Activated CD8-positive, alpha-beta memory T cell treated with anti-CD3 and anti-CD28 coated beads, Interleukin-2, amount 50 U/mL, for 1 hour (primary cell): Measurements from ENCODE around the gene COLEC11.

Experiments
- DNase-seq: peaks from one replicate; pipeline ENCODE4 v3.0.0-alpha.2; 2020; ENCODE audit errors: extremely low read depth

COLEC11 gene

DNA sequence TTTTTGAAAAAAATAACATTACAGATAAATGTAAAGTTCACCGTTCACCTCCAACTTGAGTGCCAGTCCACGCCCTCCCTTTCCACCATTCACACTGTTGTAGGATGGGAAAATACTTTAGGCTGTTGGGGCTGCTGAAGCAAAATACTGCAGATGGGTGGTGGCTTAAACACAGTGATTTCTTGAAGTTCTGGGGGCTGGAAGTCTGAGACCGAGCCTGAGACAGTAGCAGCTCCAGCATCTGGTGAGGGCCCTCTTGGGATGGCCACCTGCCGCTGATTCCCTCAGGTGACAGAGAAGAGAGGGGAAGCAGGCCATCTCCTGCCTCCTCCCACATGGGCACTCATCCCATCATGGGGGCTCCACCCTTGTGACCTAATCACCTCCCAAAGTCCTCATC, 80.8 kb downstream of the COLEC11 start:
- no peak for DNase-seq

DNA sequence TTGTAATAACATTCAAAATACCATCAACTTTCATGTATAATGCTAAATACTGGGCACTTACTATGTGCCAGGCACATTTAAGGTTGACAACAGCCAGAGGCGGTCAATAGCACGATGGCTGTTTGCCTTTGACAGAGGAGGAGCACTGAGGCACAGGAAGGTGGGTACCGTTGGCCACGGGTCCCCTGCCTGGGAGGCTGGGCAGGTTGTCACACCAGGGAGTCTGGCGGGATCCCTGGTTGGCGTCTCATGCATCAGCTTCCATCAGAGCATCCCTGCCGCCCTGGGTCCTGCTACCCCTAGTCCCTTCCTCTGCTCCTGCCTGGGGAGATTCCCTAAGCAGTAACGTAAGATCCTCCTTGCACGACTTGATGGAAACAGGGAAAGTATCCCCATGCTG, 82.5 kb downstream of the COLEC11 start:
- DNase-seq = no peak

DNA sequence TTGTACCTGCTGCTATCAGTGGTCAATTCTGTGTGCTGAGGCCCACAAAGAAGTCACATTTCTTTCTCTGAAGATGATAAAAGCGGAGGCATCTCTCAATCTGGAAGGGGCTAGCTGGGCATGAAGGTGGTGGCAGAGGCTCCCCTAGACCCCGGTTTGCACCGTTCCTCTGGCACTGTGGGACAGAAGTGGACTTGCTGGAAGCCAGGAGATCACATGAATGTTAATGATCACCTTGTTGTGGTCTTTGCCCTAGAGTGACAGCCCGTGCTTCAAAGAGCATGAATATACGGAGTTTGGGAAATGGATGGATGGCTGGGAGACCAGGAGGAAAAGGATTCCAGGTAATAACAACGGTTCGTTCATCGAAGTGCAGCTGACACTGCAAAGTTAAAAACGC, 83.3 kb downstream of the COLEC11 start:
- DNase-seq = no peak

DNA sequence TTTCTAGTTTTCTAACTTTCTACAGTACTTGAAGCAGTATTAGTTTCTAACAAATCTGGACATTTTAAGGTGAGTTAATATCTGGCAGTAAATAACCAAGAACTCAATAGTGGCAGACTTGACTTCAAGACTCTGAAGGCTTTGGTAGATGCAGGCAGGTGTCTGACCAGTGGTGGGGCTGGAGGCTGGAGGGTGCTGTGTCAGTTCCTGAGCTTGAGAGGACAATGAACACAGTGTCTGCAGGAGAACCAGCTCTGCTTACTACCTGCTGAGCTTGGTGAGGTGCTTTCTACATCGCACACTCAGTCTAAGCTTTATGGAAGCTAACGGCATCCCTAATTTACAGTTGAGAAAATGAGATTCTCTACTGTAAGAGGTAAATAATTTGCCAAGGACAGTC, 84.3 kb downstream of the COLEC11 start:
- no peak for DNase-seq

DNA sequence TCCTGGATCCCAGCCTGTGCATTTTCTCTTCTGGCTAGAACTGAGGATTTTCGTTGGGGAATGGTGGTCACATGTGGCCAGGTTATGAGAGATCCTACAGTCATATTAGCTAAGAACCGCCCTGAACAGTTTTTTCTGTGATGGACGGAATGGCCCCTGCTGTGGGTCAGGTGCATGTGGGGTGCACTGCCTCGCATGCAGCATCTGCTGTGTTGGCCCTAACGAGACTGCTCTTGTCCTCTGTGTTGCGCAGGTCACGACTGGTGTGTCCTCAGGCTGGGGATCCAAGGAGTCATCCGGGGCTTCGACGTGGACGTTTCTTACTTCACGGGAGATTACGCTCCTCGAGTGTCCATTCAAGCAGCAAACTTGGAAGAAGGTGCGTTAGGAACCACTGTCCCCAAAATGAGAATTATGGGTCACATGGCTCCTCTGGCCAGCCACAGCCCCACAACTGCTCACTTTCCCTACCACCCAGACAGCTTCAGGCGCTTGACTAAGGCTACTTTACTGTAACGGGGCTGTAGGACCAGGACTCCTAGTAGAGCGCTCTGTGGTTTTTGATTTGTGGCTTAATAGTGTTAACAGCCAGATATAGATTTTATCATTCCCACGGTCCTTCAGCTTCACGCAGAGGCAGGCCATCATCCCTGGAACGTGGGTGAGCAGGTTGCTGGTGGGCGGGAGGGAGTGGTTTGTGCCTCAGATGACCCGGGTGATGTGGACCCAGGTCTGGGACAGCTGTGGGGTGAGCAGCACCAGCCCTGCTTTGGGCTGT, 84.9 kb downstream of the COLEC11 start:
- no peak for DNase-seq

DNA sequence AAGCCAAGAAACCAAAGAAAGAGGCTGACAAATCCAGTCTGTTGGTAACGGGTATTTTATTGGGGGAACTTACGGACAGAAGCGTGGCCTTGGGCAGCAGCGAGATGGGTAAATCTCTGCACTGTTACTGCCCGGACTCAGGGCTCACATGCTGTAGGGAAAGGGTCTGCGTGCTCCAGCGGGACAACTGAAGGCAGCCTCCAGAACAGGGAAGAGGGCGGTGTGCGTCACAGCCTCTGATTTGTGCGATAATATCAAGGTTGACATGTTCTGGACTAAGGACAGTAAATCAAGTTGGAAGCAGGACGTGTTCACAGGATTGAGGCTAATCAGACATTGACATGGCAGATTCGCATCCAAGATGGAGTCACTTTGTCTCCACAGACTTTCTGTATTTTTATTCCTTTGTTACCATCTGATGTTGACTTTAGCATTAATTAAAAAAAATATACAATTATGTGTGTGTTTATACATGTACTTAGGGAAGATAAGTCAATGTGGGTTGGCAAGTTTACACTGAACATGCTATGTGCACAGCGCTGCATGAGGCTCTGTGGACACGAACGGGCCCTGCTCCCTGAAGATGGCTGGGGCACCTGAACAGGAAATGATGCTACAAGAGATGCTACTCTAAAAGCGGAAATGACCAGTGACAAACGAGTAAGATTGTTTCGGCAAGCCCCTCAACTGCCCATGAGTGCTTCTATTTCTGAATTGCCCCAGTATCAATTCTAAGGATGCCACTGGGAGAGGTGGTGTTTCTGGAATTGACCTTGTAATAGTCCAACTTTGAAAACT, 85.8 kb downstream of the COLEC11 start:
- DNase-seq = no peak

DNA sequence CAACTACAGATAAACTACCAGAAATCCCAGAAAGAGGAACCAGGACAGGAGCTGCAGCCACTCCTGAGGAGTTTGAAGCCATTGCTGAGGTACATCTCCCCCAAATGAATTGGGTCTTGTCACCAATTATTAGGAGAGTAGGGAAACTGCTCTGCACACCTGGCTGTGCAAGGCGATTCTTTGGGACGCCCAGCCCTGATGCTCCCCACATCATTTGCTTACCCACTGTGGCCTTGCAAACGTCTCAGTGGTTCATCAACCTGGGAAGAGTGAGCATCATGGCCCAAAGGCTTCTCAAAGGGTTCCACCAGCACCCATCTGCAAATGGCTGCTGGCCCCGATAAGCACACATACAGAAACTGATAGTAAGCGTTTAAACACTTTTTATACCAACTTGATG, 86.7 kb downstream of the COLEC11 start:
- no peak for DNase-seq

DNA sequence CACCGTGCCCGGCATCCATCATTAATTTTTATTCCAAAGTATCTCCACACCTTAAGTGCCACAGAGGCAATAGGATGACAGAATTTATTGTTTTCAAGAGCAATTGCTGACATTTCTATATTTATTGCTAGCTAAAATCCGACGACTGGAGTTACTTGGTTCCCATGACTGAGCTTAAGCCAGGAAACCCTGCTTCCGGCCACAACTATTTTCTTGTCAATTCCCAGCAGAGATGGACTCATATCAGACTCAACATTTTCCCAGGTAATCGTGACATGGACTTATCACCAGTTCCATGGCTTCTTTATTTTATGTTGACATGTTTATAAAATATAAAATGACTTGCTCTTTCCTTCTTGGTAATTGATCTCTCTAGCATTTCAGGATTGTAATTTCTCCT, 87.9 kb downstream of the COLEC11 start:
- DNase-seq = no peak

DNA sequence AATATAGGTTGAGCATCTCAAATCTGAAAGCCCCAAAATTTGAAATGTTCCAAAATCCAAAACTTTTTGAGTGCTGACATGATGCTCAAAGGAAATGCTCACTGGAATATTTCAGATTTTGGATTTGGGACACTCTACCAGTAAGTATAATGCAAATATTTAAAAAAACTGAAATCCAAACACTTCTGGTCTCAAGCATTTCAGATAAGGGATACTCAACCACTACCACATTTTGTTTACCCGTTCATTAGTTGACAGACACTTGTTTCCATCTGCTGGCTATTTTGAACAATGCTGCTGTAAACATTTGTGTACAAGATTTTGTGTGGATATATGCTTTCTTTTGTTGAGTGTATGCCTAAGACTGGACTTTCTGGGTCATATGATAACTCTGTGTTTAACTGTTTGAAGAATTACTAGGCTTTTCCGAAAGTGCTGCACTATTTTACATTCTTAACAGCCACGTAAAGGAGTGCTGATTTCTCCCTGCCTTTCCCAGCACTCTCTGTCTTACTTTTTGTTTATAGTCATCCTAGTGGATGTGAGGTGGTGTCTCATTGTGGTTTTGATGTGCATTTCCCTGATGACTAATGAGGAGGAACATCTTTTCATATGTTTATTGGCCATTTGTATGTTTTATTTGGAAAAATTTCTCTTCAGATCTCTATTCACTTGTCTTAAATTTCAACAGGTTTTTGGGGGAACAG, 89.0 kb downstream of the COLEC11 start:
- DNase-seq = no peak

DNA sequence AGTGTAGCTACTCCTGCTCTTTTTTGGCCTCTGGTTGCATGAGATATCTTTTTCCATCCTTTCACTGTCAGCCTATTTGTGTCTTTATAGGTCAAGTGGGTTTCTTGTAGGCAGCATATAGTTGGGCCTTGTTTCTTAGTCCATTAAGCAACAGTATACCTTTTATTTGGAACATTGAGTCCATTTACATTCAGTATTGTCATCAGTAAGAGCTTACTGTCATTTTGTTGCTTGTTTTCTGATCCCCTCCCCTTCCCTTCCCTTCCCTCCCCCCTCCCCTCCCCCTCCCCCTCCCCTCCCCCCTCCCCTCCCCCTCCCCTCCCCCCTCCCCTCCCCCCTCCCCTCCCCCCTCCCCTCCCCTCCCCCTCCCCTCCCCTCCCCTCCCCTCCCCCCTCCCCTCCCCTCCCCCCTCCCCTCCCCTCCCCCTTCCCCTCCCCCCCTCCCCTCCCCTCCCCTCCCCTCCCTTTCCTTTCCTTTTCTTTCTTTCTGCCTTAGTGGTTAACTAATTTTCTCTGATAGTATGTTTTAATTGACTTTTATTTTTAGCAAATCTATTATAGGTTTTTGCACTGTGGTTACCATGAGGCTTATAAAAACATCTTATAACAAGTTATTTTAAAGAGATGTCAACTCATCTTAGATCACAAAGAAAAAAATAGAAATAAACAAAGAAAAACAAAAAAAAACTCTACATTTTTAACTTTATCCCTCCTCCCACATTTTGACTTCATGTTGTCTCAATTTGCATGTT, 95.3 kb downstream of the COLEC11 start:
- no peak for DNase-seq

DNA sequence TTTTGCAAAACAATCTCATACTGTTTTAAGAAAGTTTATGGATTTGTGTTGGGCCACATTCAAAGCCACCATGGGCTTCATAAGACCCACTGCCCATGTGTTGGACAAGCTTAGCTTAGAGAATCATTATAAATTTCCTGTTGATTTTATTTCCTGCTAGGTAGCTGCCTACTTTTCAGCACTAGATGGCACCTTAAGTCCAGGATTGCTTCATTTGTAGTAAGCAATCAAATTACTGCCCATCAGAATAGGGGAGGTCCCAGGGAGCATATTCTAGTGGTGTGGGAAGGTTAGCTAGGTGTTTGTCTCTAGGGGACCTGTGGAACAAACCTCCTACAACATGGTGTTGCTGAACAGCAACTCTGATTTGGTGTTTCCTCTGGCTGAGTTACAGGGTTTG, 97.5 kb downstream of the COLEC11 start:
- DNase-seq = no peak
